Esophagus muscularis mucosa (tissue), 4 donors: Measurements from ENCODE around the gene TRAF2. TPM values are rescaled to one million over a fixed set of nuclear protein-coding genes. Genes with fewer than 3 reads are reported as not detected.

Source experiments
- DNase-seq: peaks from one replicate; pipeline ENCODE4 v3.0.0-alpha.2; 2017; ENCODE audit errors: extremely low spot score
- H3K27ac ChIP-seq, 4 donors: fragments of 200-600 bp; sonication (generic); replicated peaks in 1 of 4; 1 replicate in 3 of 4; 2 replicates in 1 of 4; pipeline ENCODE4 v1.5.1; 2016 to 2019; ENCODE audit warnings: mild to moderate bottlenecking in 1 of 4
- H3K27me3 ChIP-seq, 4 donors: fragments of 200-600 bp; sonication (generic); one replicate each; pipeline versions ENCODE4 v1.5.1 to v1.6.0; 2016 to 2019
- H3K36me3 ChIP-seq, 4 donors: fragments of 200-600 bp; sonication (generic); one replicate each; pipeline ENCODE4 v1.5.1; 2016 to 2019
- H3K4me1 ChIP-seq, 4 donors: fragments of 200-600 bp; sonication (generic); one replicate each; pipeline ENCODE4 v1.5.1; 2016 to 2019
- H3K4me3 ChIP-seq, 4 donors: fragments of 200-600 bp; sonication (generic); 1 replicate in 2 of 4; 2 replicates in 2 of 4; pipeline ENCODE4 v1.5.1; 2016 to 2019; ENCODE audit warnings: mild to moderate bottlenecking in 4 of 4, moderate library complexity in 1 of 4
- H3K9me3 ChIP-seq, 4 donors: fragments of 200-600 bp; sonication (generic); 1 replicate in 3 of 4; 2 replicates in 1 of 4; pipeline ENCODE4 v1.5.1; 2016 to 2019
- EP300 ChIP-seq: sonication (generic); formaldehyde crosslinking; IDR thresholded peaks from one replicate; pipeline ENCODE4 v1.6.1; 2017; ENCODE audit warnings: antibody characterized with exemption
- POLR2A ChIP-seq: fragments of 450-650 bp; IDR thresholded peaks from one replicate; pipeline ENCODE4 v1.6.1; 2017; ENCODE audit warnings: antibody characterized with exemption, moderate library complexity, mild to moderate bottlenecking, low read depth
- POLR2AphosphoS5 ChIP-seq, 2 donors: sonication (generic); formaldehyde crosslinking; IDR thresholded peaks; one replicate each; pipeline ENCODE4 v1.6.1; 2017; ENCODE audit warnings: antibody characterized with exemption in 2 of 2
- WGBS: methylation state at CpG from one replicate; pipeline ENCODE4 v1.1.5; 2018; 5-methylcytosine and 5-hydroxymethylcytosine counted together
- intact Hi-C: fragments of 100-400 bp; cut with DNase I; formaldehyde crosslinking; loops from one replicate; pipeline ENCODE4 v1.15.1; 2023
- total RNA-seq, 4 donors: library from RNA; depleted of rRNA; stranded (reverse); fragments of >200 nt; gene quantifications; one replicate each; pipeline versions ENCODE4 v1.1.0 to v1.2.1, GENCODE V29; 2016
- TF ChIP-seq, protein P1 (sequence below), 3 experiments: fragments of 200-600 bp in 2 of 3; fragments of 450-650 bp in 1 of 3; sonication (generic) in 2 of 3; IDR thresholded peaks; one replicate each; pipeline ENCODE4 v1.5.1; 2017 to 2019; ENCODE audit warnings: antibody characterized with exemption in 3 of 3, mild to moderate bottlenecking in 2 of 3, moderate library complexity in 1 of 3

The TRAF2 gene
- total RNA-seq, 4 donors from 2014 or later: 6.6 to 15.5 (median 12.4) TPM

DNA sequence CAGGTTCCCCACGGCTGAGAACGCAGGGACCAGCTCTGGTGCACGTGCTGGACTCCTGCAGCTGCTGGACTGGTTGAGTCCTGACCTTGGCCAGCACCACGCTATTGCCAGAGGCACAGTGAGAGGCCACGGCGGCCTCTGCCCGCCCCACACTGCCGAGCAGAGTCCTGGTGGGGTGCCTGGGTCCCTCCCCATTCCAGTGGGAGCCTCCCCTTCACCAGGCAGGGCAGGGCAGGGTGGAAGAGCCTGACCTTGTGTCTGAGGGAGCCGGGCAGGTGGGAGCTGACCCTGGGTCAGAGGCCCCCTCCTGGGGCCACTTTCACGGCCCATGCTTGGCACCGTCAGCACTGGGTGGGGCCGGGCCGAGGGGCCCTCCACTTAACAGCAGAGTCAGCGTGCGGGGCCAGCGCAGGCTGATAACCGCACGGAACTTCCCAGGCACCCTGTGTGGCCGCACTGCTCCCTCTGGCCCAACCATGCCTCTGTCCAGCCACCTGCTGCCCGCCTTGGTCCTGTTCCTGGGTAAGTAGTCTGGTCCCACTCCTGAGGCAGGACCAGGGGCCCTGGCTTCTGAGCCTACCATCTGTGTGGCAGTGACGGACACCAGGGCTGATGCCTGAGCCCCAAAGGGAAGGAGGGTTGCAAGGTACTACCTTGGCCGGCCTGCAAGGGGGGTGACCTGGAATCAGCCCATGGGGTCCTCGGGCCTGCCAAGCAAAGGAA, 34.2 kb upstream of the TRAF2 start, which contains the start of gene MAMDC4:
TSS of gene MAMDC4 (plus strand) at position 406 of the 723 bp plus-strand sequence. CDS start at position 477, 71 bp downstream.
- Histone ChIP-seq H3K36me3 (peaks cover 0 to 18% (median 13%) of the 10 kb centered on the region in 4 donors), H3K9me3 (no peaks in the 10 kb centered on the region), H3K27ac (no peak within 1 kb of the TSS), H3K4me3 (no peak within 1 kb of the TSS), H3K27me3 (peaks cover 0 to 12% (median 8%) of the 10 kb centered on the region in 4 donors), H3K4me1 (peaks cover 31 to 40% (median 35%) of the 10 kb centered on the region in 4 donors)
- intact Hi-C loops: no loop called here
- 100% methylated on average over 3 of the region's 23 CpGs for WGBS
- no peak for TF ChIP-seq POLR2A
- no peak for TF ChIP-seq EP300
- TF ChIP-seq, protein P1, sequence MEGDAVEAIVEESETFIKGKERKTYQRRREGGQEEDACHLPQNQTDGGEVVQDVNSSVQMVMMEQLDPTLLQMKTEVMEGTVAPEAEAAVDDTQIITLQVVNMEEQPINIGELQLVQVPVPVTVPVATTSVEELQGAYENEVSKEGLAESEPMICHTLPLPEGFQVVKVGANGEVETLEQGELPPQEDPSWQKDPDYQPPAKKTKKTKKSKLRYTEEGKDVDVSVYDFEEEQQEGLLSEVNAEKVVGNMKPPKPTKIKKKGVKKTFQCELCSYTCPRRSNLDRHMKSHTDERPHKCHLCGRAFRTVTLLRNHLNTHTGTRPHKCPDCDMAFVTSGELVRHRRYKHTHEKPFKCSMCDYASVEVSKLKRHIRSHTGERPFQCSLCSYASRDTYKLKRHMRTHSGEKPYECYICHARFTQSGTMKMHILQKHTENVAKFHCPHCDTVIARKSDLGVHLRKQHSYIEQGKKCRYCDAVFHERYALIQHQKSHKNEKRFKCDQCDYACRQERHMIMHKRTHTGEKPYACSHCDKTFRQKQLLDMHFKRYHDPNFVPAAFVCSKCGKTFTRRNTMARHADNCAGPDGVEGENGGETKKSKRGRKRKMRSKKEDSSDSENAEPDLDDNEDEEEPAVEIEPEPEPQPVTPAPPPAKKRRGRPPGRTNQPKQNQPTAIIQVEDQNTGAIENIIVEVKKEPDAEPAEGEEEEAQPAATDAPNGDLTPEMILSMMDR (IDR thresholded peaks at IDR 0.05): no peak
- no peak for TF ChIP-seq POLR2AphosphoS5 (IDR thresholded peaks at IDR 0.05)
- no peak for DNase-seq

DNA sequence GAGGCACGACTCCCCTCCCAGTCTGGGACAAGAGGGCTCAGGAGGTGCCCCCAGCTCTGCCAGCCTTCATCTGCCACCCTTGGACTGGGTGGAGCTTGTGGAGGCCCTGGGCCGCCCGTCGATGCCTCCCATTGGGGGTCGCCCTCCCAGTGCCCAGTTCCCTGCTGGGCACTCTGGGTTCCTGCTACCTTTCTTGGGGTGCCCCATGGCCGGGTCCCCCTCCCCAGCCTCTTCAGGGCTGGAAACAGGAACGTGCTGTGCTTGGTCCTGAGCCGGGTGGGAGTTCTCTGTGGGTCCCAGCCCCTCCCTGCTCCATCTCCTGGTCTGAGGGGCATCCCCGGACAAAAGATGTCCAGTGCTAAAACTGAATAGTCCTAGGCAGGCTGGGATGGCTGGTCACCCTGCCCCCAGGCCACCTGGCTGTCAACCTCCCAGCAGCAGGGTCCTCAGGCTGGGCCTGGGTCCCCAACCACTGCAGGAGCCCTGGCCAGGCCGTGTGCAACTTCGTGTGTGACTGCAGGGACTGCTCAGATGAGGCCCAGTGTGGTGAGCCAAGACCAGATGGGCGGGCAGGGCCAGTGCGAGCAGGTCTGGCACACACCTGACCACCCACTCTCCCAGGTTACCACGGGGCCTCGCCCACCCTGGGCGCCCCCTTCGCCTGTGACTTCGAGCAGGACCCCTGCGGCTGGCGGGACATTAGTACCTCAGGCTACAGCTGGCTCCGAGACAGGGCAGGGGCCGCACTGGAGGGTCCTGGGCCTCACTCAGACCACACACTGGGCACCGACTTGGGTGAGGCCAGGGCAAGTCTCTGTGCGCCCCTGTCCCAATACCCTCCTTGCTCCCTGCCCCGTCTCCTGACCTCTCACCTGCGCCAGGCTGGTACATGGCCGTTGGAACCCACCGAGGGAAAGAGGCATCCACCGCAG, 33.4 kb upstream of the TRAF2 start:
- intact Hi-C loops: no loop called here
- no peak for TF ChIP-seq POLR2AphosphoS5 (IDR thresholded peaks at IDR 0.05)
- TF ChIP-seq, protein P1 (IDR thresholded peaks at IDR 0.05): no peak
- TF ChIP-seq EP300: no peak
- TF ChIP-seq POLR2A: no peak

DNA sequence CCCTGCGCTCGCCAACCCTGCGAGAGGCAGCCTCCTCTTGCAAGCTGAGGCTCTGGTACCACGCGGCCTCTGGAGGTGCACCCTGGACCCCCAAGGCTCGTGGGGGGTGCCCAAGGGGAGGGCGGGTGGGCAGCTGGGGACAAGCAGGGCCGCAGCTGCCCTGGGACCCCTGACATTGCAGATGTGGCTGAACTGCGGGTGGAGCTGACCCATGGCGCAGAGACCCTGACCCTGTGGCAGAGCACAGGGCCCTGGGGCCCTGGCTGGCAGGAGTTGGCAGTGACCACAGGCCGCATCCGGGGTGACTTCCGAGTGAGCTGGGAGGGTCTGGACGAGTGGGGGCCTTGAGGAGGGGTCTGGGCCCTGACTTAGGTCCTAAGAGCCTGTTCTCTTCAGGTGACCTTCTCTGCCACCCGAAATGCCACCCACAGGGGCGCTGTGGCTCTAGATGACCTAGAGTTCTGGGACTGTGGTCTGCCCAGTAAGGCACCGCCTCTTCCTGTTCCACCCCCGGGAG, 32.7 kb upstream of the TRAF2 start:
- Histone ChIP-seq H3K4me3 (no peak overlapping the region), H3K36me3 (peaks cover 0 to 19% (median 15%) of the 10 kb centered on the region in 4 donors), H3K4me1 (peaks cover 18 to 36% (median 24%) of the 10 kb centered on the region in 4 donors), H3K27ac (no peak overlapping the region), H3K27me3 (no peaks in the 10 kb centered on the region), H3K9me3 (no peaks in the 10 kb centered on the region)
- intact Hi-C loops: no loop called here
- no peak for DNase-seq
- WGBS: 80% methylated on average over 5 of the region's 18 CpGs
- no peak for TF ChIP-seq POLR2A
- TF ChIP-seq POLR2AphosphoS5 (IDR thresholded peaks at IDR 0.05): no peak
- TF ChIP-seq, protein P1 (IDR thresholded peaks at IDR 0.05): no peak
- TF ChIP-seq EP300: no peak

More for the DNA sequence above, 33.4 kb upstream of the TRAF2 start:
- WGBS: 77% methylated on average over 9 of the region's 29 CpGs
- no peak for DNase-seq
- Histone ChIP-seq H3K4me1 (peaks cover 23 to 37% (median 28%) of the 10 kb centered on the region in 4 donors), H3K27ac (no peak overlapping the region), H3K27me3 (peaks cover 0 to 3% (median 2%) of the 10 kb centered on the region in 4 donors), H3K9me3 (no peaks in the 10 kb centered on the region), H3K36me3 (peaks cover 0 to 18% (median 13%) of the 10 kb centered on the region in 4 donors), H3K4me3 (no peak overlapping the region)

DNA sequence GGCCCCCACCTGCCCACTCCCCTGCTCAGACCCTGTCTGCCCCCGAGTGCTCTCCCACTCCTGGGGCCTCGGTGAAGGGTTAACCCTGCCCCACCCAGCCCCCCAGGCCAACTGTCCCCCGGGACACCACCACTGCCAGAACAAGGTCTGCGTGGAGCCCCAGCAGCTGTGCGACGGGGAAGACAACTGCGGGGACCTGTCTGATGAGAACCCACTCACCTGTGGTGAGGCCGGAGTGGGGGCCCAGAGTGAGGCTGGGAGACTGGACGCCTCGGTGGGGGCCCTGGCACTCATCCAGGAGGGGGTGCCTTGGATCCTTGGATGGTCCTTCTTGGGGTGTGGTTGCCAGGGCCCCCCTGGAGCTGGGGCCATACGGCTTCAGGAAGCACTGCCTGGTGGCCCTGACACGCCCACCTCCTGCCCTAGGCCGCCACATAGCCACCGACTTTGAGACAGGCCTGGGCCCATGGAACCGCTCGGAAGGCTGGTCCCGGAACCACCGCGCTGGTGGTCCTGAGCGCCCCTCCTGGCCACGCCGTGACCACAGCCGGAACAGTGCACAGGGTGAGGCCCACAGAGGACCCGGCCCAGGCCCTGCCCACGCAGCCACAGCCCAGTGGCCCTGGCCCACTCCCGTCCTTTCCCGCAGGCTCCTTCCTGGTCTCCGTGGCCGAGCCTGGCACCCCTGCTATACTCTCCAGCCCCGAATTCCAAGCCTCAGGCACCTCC, 32.0 kb upstream of the TRAF2 start:
- WGBS: 78% methylated on average over 16 of the region's 30 CpGs
- intact Hi-C loops: no loop called here
- TF ChIP-seq POLR2AphosphoS5 (IDR thresholded peaks at IDR 0.05) (no peak), EP300 (no peak), POLR2A (no peak)
- TF ChIP-seq, protein P1 (IDR thresholded peaks at IDR 0.05): no peak
- Histone ChIP-seq H3K4me3 (no peak overlapping the region), H3K4me1 (peaks cover 23 to 42% (median 31%) of the 10 kb centered on the region in 4 donors), H3K36me3 (peaks cover 0 to 19% (median 15%) of the 10 kb centered on the region in 4 donors), H3K27ac (no peak overlapping the region), H3K9me3 (no peaks in the 10 kb centered on the region), H3K27me3 (no peaks in the 10 kb centered on the region)
- no peak for DNase-seq
